Cerebellar cortex (tissue), 1 donor: ENCODE measurements around the gene SPCS2.

Experiments used
- DNase-seq: peaks from one replicate; pipeline ENCODE4 v3.0.0-alpha.2; 2015; ENCODE audit warnings: low spot score

The SPCS2 gene

DNA sequence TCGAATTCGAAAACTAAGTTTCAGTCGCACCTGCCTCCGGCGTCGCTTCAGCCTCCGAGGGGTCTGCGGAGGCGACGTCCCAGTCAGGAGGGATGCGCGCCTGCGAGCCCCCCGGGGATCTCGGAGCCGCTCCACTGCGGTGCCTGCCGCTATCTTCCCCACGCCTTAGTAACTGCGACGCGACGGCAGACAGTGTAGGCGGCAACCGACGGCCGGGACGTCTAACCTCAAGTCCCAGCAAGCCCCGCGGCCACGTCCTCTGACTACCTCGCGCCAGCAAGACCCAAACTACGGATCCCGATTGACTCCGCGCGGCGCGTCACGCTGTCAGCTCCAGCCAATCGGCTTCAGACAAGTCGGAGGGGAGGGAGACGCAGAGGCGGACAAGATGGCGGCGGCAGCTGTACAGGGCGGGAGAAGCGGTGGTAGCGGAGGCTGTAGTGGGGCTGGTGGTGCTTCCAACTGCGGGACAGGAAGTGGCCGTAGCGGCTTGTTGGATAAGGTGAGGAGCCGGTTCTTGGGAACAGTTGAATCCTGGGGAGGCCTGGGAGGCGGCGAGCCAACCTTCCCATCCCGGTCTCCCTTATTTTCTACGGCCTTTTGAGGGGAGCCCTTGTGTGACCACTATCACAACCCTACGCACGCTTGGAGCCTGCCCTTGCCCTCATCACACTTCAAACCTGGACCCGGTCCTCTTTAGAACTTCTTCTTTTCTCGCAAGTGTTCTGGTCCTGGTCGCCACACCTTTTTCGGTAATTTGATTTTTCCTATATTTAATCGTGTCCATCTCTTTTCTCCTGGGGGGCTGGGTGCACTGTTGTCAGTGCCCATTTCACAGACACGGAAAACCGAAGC lies at the start of gene SPCS2, which contains the start of gene XRRA1:
Gene SPCS2 (plus strand): TSS at position 369 of the 855 bp plus-strand sequence. CDS start 20 bp downstream, at position 389.
Gene XRRA1 (minus strand): TSS at position 194 of the 855 bp plus-strand sequence. CDS start 8,213 bp downstream, outside the sequence.
- DNase-seq, result peak; percentile 98

DNA sequence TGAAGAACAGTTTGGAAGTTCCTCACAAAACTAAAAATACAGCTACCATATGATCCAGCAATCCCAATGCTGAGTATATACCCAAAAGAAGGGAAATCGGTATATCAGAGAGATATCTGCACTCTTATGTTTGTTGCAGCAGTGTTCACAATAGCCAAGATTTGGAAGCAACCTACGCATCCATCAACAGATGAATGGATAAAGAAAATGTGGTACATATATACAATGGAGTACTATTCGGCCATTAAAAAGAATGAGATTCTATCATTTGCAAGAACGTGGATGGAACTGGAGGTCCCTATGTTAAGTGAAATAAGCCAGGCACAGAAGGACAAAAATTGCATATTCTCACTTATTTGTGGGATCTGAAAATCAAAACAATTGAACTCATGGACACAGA lies 46.7 kb upstream of the SPCS2 start:
- DNase-seq, result no peak

DNA sequence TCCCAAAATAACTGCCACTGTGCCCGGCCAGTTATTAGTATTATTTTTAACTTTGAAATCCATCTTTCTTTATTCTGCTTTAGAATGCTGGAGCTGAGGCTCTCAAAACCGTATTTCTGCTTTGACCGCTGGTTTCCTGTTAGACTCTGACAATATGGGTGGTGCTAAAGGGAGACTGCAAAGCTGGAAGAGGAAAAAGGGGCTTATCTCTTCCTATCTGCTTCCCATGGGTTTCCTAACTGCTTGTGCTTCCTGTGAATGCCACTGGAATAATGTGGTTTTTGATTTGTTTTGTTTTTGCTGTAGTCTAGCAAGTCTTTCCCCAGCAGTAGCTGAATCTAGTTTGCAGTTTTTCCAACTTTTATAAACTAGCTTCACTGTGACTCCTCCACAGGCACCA lies 43.7 kb upstream of the SPCS2 start:
- no peak for DNase-seq

DNA sequence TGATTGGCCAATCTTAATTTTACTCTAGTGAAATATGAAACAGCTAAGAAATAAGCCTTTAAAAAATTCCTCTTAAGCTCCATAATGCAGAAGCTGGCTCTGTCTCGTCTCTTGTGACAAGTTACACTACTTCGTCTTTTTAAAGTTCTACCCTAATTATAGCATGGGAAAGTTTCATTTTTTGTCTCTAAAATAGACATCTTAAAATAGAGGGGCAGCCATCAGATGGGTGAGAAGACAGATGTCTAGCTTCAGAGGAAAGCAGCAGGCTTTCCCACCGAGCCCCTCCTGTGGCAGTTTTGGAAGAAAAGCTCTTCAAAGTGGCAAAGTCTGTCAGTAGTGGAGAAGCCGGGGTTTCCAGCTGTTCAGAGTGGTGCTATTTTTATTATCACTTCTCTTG lies 39.7 kb upstream of the SPCS2 start:
- DNase-seq, result no peak

DNA sequence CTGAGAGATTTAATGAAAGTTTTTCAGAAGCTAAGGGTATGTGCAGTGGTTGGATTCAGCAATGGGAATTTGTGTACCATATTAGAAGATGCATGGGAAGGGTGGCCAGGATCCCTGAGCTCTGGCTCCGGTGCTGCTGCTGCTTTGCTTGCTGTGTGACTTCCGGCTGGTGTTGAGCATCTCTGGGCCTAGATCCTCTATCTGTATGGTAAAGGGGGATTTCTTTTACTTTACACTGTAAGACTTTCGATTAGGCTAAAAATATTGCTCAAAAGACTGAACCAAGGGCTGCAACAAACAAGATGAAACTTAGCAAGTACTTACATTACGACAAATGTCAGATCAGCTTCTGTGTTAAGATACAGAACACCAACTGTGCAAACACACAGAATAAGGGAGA lies 39.3 kb upstream of the SPCS2 start:
- DNase-seq, result no peak

DNA sequence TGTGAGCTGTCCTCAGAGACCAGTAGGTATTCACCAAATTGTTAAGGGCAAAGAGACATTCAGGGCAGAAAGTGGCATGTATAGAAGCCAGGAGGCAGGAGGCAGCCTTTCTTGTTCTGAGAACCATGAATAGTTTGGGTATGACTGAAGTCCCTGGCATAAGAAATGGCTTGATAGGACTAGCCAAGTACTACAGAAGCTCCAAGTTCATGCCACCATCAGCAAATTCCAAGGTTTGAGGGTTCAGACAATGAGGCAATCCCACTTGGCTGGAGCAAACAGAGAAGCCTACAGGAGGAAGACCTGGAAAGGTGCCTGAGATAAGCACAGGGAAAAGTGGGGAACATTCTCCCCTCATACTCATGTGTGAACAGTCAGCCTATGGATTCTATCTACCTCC lies 25.9 kb upstream of the SPCS2 start:
- DNase-seq, result no peak

DNA sequence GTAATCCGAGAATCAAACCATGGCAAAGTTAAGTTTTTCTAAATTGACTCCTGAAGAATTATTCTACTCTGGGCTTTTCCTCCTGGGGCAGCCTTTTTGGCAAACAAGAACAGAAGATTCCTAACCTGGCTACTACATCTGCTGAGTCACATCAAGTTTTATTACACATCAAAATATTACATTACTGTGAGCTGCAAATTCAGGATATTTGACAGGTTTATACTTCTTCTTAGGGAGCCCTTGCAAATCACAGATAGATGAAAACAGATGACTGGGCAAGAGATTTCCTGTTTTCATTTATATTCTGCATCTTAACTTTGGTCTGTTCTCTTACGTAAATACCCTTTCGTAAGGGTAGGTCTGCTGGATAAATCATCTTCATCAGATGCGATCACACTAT lies 23.8 kb upstream of the SPCS2 start:
- DNase-seq, result no peak

DNA sequence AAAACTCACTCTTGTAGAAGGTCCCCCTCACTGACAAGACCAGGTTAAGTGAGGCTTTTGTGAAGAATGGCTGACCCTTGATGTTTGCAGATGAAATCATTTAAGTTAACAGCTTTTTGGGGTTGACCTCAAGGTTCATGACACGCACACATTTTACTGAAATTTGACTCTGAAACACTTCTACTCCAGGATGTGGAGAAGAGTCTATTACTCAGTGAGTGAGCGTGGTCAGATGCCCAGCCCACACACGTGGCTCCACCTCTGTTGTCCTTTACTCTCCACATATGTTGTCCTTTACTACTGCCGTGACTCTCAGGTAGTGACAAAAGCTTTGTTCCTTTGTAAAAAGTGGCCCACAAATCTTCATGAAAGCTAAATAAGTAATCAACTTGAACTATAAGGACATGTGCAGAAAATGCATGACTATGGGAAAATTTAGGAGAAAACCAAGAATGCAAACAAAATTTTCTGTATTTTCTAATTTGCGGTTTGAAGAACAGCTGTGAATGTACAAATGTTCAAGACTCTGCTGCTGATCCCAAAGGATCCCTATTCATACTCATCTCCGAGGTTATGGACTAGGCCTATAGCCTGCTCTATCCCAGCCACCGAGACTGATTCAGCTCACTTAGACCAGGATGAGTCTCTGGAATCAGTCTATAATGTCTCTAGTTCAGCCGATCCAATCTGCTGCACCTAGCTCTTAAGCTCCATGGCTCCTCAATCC lies 22.6 kb upstream of the SPCS2 start:
- DNase-seq, result no peak

DNA sequence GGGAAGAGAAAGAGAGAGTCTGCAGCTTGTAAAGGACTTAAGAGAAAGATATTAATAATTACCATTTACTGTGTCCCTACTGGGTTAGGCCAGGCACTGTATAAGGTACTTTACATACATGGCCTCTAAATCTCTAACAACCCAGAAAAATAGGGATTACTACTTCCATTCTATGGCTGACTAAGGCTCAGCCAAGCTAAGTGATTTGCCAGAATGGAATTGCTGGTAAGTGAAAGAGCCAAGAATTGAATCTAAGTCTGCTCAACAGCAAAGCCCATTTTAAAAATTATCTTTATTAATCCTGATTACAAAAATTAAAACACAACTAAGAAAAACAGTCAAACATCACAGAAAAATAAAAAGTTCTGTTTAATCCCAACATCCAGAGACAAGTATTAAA lies 21.6 kb upstream of the SPCS2 start:
- no peak for DNase-seq

DNA sequence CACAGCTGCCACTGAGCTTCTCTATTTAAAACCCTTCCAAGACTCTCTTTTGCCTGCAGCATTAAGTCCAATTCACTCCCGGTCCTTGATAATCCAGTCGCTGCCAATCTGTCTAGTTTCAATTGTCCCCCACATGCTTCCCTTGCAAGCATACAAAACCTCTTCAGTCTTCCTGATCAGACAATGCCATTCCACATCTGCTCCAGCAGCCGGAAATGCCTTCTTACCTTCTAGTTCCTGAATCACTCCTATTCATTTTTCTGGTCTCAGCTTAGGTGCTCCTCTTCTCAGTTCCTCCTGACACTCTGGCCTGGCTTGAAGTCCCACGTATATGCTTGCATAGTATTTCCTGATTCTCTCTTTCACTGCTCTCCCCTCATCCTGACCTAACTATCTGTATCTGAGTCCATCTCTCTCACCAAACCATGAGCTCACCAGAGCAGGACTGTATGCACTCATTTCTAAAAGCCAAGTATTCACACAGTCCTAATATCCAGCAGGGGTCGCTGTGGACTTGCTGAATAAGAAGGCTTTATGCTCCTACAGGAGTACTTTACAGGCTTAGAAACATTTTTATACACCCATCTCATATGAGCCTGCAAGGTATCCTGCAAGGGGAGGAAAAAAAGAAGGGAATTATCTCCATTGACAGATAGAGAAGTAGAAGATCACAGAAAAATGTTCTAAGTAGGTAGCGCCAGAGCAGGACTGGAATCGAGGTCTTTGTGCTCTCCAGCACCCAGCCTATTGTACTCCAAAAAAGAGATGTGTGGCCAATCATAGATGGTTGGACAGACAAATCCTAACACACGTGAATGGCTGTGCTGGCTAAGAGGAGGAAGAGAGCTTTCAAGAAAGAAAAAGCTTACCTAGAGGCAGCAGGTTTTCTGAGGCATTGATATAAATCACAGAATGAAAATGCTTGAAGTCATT lies 19.4 kb upstream of the SPCS2 start:
- peak; percentile 91 for DNase-seq

DNA sequence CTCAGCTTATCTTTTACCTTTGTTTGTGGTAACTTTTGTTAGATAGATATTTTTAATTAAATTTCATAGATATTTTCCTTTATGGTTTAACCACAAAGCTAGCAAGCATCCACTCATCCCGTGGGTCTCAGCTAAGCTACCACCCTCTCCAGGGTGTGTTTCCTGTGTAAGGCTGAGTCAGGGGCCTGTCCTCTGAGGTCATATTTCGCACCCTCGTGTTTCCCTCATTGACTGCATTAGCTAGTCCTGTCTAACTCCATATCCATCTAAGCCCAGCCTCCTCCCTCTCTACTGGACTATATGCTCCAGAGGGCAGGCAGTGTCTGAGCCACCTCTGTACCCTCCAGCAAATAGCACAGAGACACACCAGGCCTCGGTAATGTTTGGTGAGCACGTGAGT lies 16.9 kb upstream of the SPCS2 start:
- no peak for DNase-seq

DNA sequence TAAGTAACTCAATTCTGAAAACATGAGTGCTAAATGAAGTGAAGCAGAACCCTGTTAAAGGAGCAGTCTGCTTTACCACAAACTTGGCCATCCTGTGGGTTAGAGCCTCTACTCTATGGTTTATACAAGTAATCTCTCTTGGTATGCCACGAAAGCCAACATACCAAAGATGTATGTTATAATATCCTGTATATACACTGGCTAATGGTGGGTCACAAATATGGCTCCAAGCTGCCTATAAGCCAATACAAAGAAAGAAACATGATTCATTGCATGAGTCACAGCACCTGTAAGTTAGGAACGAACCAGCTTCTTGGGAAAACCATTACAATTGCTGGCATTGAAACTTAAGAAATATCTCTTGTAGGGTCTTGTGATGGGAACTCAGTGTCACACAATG lies 16.3 kb upstream of the SPCS2 start:
- DNase-seq, result no peak

DNA sequence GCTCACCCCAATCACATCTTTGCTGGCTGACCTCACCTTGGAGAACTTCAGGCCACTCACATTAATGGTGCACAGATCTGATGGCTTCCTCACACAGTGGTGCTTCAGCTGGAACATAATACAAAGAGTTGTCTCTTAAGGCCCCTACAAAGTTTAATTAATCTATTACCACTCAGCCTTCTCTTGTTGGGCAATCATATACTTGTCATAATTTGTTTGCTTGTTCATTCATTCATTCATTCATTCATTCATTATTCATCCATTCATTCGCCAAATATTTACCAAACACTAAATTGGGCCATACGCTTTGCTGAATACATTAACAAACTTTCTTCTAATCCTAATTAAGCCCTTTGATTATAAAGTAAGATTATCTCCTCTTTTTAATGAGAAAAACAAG lies 15.3 kb upstream of the SPCS2 start:
- DNase-seq, result no peak

DNA sequence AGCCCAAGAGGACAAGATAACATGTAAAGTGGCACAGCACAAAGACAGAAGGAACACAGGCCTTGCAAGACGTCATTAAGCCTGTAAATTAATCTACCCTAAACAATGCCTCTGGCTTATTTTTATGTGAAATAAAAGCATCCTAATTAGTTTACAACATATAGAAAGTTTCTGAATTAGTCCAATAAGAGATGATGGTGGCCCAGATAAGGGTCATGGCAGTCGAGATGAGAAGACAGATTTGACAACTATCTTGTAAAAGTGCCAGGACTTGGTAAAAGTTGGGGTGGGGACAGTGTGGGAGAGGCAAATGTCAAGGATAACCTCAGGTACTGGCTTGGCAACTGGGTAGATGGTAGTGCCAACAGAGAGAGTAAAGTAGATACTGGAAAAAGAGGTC lies 13.8 kb upstream of the SPCS2 start:
- no peak for DNase-seq

DNA sequence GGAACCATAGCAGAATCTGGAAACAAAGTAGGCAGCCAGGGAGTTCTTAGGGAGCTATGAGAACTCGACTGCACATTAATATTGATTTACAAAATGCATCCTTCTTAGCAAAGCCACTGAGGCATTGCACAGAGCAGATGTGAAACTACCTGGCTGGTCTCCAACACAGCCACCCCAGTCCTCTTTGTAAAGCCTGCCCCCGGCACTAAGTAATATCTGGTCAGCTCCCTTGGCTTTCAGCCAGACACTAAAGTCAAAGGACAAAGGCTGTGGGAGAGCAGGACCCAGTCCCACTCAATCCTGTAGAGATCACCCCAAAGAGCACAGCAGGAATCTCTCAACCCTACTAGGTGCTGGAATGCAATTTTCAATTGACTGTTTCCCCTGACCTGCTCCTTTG lies 13.0 kb upstream of the SPCS2 start:
- no peak for DNase-seq

DNA sequence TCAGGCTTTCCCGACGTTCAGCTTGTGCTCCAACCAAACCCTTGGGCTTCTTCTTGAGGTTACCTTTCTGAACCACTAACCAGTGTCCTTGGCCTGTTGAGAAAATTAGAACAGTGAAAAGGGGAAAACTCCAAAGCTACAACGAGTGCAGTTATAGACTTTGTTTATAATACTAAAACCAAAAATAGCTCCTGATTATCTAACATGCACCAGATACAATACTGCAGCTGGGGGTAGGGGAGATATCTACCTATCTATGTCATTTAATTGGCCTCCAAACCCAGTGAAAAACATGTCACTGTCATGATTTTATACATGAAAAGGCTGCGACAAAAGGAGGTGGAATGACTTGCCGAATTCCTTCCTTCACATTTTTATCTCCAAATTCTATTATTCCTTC lies 12.1 kb upstream of the SPCS2 start:
- DNase-seq, result no peak

DNA sequence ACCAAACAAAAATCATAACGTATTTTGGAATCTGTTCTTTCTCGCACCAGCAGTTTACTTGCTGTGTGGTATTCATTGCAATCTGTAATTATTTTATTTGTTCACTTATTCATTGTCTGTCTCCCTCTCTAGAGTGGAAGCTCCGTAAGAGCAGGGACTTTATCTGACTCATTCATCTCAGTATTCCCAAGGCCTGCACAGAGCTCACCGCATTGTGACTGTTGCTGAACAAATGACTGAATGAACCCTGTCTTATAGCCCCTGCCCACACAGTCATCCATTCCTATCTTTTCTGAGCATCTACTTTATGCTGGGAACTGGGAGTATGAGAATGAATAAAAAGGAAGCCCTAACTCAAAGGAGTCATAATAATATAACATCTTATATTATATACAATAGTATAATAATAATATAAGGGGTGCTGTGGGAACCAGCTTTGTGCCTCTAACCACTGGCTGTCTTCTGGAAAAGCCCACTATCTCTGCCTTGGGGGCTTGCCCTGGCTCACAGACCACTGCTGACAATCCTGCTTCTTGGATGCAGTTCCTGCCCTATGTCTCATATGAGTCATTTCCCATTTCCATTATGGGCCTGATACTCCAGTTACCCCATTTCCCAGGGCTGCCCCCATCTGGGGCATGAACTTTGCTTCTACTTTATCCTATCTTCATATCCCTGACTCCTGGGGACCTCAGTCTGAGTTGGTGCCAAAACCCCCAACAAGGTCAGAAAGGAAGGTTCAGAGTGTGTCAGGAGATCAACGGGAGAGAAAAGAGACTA lies 11.2 kb upstream of the SPCS2 start:
- DNase-seq, result no peak

DNA sequence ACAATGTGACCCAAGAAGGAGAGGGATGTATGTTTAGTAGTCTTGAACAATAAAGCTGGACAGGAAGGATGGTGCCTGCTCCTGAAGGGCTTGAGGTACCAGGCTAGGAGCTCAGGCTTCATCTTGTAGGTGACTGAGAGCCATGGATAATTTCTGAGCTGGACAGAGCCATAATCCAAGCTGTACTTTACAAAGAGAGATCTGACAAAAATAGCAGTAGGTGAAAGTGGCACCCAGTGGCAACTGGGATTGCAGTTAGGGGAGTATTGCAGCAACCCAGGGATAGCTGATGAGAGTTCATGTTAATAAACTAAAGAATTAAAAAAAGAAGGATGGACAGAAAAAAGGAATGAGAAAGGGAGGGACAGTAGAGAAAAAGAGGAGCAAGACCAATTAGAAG lies 7.6 kb upstream of the SPCS2 start:
- DNase-seq, result no peak

DNA sequence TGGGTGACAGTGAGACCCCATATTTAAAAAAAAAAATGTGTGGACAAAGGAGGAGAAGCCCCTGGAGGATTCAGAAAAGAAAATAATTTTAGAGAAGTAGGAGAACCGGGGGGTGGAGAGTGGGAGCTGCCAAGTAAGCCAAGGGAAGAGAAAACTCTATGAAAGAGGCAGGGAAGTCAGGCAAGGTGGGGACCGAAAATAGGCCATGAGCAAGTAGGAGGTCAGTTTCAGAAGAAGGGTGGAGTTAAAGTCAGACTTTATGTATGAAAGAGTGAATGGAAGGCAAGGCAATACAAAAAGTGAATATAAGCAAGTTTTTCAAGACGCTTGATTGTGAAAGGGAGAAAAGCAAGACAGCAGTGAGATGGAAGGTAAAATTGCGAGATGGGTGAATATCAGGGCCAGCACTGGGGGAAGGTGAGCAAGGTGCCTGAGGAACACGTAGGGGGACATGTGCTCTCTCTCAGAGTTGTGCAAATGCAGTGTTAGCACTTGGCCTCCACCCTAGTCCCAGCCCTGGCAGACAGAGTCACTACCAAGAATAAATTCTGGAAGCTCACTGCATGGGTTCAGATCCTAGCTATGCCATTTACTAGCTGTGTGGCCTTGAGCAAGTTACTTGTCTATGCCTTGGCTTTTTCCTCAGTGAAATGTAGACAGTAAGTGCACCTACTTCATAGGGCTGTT lies 6.8 kb upstream of the SPCS2 start:
- no peak for DNase-seq

DNA sequence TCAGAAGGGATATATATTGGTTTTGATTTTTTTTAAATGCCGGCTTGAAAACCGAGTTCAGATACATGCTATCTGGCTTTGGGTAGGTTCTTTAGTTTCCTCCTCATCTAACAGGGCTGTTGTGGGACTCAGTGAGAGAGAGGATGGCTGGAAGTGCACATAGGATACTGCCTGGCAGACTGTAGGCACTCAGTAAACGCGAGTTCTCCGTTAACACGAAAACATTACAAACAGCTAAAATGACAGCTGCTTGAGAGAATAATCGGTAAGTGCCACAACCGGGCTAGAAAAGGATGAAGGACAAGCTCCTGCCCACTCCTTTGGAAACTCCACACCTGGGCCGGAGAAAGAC lies 544 bp upstream of the SPCS2 start:
- peak; percentile 45 for DNase-seq

DNA sequence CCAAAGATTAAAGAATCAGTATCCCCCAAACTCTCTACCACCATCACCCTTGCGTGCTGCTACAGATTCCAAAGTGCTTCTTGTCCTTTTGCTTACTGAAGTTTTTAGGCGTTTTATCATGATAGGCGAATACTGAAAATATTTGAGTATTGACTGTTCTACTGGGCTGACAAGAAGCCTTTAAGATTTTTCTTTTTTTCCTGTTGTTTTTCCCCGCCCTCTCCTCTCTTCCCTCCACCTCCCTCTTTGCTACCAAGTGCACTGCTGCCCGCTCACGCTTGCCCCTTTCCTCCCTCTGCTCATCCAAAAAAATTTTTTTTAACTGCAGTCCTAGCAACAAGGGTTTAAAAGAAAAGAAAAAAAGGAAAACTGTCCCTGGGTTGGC lies 679 bp downstream of the SPCS2 start:
- DNase-seq, result no peak
